ENCODE results near the gene RAD18.

The RAD18 gene

GRCh38 chr3:8966150-8966819 lies 3.0 kb upstream of the RAD18 start:
- DNase-seq (ENCODE audit: low read depth, low spot score) = no peak

- DNase-seq (ENCODE audit: low read depth, low spot score) = no peak
These were observed 1.4 kb upstream of the RAD18 start for GRCh38 chr3:8964436-8965370.

- no peak for DNase-seq (ENCODE audit: low read depth, low spot score)
These were observed 928 bp downstream of the RAD18 start for GRCh38 chr3:8962226-8962861.

GRCh38 chr3:8959668-8960067 lies 3.6 kb downstream of the RAD18 start:
- no peak for DNase-seq (ENCODE audit: low read depth, low spot score)

GRCh38 chr3:8954938-8955763 lies 8.1 kb downstream of the RAD18 start:
- DNase-seq (ENCODE audit: low read depth, low spot score) = no peak

GRCh38 chr3:8953313-8953712 lies 10.0 kb downstream of the RAD18 start:
- no peak for DNase-seq (ENCODE audit: low read depth, low spot score)

- DNase-seq (ENCODE audit: low read depth, low spot score) = no peak
These were observed 11.1 kb downstream of the RAD18 start for GRCh38 chr3:8952130-8952529.

- DNase-seq (ENCODE audit: low read depth, low spot score) = no peak
These were observed 17.2 kb downstream of the RAD18 start for GRCh38 chr3:8945890-8946600.

- no peak for DNase-seq (ENCODE audit: low read depth, low spot score)
These were observed 20.4 kb downstream of the RAD18 start for GRCh38 chr3:8942746-8943488.

GRCh38 chr3:8942115-8942514 lies 21.2 kb downstream of the RAD18 start:
- DNase-seq (ENCODE audit: low read depth, low spot score) = no peak

- no peak for DNase-seq (ENCODE audit: low read depth, low spot score)
These were observed 25.3 kb downstream of the RAD18 start for GRCh38 chr3:8938021-8938420.

GRCh38 chr3:8937064-8938020 lies 25.9 kb downstream of the RAD18 start:
- peak; percentile 36 for DNase-seq (ENCODE audit: low read depth, low spot score)

- no peak for DNase-seq (ENCODE audit: low read depth, low spot score)
These were observed 30.8 kb downstream of the RAD18 start for GRCh38 chr3:8932507-8932906.

GRCh38 chr3:8931342-8931741 lies 31.9 kb downstream of the RAD18 start:
- DNase-seq (ENCODE audit: low read depth, low spot score) = no peak

- no peak for DNase-seq (ENCODE audit: low read depth, low spot score)
These were observed 33.4 kb downstream of the RAD18 start for GRCh38 chr3:8929860-8930259.

- no peak for DNase-seq (ENCODE audit: low read depth, low spot score)
These were observed 48.8 kb downstream of the RAD18 start for GRCh38 chr3:8914491-8914890.

- DNase-seq (ENCODE audit: low read depth, low spot score) = no peak
These were observed 51.5 kb downstream of the RAD18 start for GRCh38 chr3:8911781-8912180.

- no peak for DNase-seq (ENCODE audit: low read depth, low spot score)
These were observed 54.1 kb downstream of the RAD18 start for GRCh38 chr3:8909160-8909559.

GRCh38 chr3:8903191-8903590 lies 60.1 kb downstream of the RAD18 start:
- DNase-seq (ENCODE audit: low read depth, low spot score) = no peak

Data from smooth muscle cell of the brain vasculature (primary cell).